B cell (primary cell): ENCODE measurements around the gene IL17B.

Source experiments
- CTCF ChIP-seq: fragments of 200-600 bp; IDR thresholded peaks from one replicate; pipeline ENCODE4 v1.8.0; 2022; ENCODE audit warnings: antibody characterized with exemption, mild to moderate bottlenecking
- EZH2 ChIP-seq: IDR thresholded peaks from 2 replicates; pipeline ENCODE4 v1.6.1; 2012; ENCODE audit warnings: borderline replicate concordance, low read depth, mild to moderate bottlenecking, moderate library complexity, low read length; ENCODE audit not compliant: insufficient read depth, poor library complexity, severe bottlenecking

- TF ChIP-seq CTCF (no peak), EZH2 (no peak)
These were observed 2.3 kb upstream of the IL17B start for GRCh38 chr5:149381261-149381985.
